GM19351 (cell line): ENCODE measurements around the gene MAGI3.
"Not testable (repeated sequence)": the region's sequence is repeated elsewhere in the genome, so short reads cannot be mapped to it uniquely, and the experiment has no call there.

ENCODE experiments used
- ATAC-seq: cut with Tn5 transposase; IDR thresholded peaks from one replicate; pipeline ENCODE4 v1.9.1; 2021; ENCODE audit warnings: mild to moderate bottlenecking, moderate library complexity; ENCODE audit not compliant: unreplicated experiment

MAGI3 gene

DNA sequence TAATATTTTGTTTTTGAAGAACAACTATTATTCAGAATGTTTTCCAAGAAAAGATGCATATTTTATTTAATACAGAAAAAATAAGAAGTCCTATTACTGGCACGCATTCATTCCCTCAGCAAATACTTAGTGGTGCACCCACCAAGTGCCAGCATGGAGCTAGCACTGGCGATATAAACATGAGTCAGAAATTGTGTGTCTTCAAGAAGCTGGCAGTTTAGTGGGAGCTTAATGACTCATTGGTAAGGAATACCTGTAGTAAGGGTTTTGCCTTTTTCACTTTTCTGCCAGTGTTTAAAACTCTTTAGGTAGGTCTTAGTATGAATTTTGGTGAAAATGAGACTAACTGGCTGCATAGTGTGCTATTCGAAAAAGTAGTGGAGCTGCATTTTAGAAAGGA is 6.3 kb downstream of the MAGI3 start:
- no peak for ATAC-seq

GRCh38 chr1:113399062-113399583 is 8.8 kb downstream of the MAGI3 start:
- ATAC-seq, result no peak

DNA sequence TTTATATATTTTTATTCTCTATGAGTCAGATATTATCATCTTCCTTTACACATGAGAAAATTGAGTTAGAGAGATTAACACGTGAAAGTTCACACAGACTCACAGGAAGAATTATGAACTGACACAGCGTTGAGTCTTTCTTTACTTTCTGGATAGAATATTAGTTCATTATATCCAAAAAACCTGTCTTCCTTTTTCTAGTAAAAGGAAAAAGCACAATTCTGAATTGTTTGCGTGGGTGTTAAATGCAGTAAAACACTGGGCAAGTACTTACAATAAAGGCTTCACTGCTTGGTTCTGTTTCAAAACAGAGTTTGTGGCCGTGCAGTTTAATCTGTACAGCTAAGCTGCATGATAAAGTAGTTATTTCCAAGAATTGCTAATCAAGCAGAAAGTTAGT is 10.8 kb downstream of the MAGI3 start:
- no peak for ATAC-seq

DNA sequence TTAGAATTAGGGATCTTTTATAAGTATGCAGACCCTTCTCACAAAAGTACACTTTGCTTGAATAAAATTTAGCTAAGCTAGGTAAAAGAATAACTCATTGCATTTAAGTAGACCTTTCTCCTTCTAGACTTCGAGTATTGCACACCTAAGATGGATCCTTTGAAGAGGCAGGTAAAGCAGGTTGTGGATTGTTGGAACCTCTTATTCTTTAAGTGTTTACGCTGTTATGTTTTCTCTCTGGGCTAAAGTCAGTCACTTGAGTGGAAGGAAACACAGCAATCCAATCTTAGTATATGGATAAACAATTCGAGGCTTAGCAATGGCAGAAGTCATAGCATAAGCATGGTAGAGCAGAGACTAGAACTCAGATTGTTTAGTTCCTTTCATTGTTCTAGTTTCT is 11.4 kb downstream of the MAGI3 start:
- ATAC-seq, result no peak

- no peak for ATAC-seq
Observed at GRCh38 chr1:113403065-113403464, 12.8 kb downstream of the MAGI3 start.

- ATAC-seq, result no peak
Observed at GRCh38 chr1:113405573-113405972, 15.3 kb downstream of the MAGI3 start.

DNA sequence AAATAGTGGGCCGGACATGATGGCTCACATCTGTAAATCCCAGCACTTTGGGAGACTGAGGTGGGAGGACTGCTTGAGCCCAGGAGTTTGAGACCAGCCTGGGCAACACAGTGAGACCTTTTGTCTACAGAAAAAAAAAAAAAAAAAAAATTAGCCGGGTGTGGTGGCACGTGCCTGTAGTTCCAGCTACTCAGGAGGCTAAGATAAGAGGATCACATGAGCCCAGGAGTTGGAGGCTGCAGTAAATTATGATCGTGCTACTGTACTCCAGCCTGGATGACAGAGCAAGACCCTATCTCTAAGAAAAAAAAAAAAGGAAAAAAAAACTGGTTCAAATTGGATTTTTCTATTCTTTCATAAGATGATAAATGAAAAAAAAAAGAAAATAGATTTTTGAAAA is 15.8 kb downstream of the MAGI3 start:
- not testable (repeated sequence) for ATAC-seq

- no peak for ATAC-seq
Observed at GRCh38 chr1:113409363-113409762, 19.0 kb downstream of the MAGI3 start.

GRCh38 chr1:113412020-113412419 is 21.7 kb downstream of the MAGI3 start:
- ATAC-seq, result not testable (repeated sequence)

GRCh38 chr1:113415310-113416070 is 25.2 kb downstream of the MAGI3 start:
- ATAC-seq, result no peak

DNA sequence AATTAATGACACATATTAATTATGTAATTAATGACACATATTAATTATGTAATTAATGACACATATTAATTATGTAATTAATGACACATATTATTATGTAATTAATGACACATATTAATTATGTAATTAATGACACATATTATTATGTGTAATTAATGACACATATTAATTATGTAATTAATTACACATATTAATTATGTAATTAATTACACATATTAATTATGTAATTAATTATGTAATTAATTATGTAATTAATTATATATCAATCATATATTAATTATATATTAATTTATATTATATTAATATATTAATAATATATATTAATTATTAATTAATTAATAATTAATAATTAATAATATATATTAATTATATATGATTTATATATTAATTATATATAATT is 25.8 kb downstream of the MAGI3 start:
- not testable (repeated sequence) for ATAC-seq

GRCh38 chr1:113416496-113416895 is 26.2 kb downstream of the MAGI3 start:
- no peak for ATAC-seq

- no peak for ATAC-seq
Observed at GRCh38 chr1:113422315-113423068, 32.2 kb downstream of the MAGI3 start.

DNA sequence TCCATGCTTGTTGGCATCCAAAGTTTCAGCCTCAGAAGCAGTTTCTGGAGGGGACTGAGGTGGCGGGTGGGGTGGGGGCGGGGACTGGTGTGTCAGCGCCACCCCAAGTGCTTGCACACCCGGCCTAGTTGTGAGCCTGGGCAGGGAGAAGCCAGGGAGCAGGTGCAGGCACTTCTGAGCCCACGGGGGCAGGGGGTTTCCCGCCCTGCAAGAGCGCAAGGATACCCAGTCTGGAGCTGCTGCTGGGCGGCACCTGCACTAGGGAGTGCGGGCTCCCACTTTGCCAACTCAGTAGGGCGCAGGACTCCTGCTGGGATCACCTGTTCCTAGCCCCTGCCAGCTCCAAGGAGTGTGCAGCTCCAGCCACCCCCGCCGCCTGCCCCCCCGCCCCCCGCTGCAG is 33.5 kb downstream of the MAGI3 start:
- ATAC-seq, result no peak

GRCh38 chr1:113429461-113430153 is 39.3 kb downstream of the MAGI3 start:
- no peak for ATAC-seq

DNA sequence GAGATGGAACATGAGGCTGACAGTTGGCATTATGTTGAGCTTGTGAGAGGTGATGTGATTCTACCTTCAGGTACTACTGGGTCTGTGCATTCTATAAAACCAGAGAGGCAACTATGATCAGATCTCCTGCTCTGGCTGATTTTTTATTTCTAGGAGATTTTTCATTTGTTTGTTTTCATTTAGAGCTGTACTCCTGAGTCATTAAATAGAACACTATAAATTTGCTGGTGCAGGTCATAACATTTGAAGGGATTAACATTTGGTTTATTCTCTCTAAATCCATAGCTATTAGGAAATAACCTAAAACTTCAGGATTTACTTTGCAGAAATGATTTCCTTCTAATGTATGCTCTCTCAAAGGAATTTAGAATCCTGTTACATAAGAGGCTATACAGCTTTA is 42.9 kb downstream of the MAGI3 start:
- ATAC-seq, result no peak

DNA sequence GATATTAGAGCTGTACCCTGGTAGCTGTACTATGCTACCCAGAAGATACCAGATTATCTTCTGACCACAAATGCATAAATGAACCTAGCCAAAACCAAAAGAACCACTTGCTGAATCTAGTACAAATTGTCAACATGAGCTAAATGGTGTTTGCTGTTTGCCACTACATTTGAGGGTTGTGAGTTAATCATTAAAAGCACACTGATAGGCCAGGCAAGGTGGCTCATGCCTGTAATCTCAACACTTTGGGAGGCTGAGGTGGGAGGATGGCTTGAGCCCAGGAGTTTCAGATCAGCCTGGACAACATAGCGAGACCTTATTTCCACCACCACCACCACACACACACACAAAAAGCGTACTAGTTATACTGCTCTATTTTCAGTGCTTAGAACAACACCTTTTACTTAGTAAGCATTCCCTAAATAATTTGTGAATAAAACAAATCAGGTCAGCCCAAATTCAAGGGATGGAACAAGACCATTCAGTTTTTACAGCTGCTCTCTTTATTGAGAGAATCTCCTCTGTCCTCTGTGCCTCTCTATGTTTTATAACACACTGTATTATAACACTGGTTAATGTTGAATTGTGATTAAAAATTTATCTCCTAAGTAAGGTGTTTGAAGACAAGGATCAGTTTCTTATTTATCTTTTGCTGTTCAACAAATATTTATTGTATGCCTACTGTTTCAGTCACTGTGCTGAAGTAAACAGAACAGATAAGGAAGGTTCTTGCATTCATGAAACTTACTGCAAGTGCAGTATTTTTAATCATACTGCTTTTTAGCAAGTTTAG is 44.0 kb downstream of the MAGI3 start:
- ATAC-seq, result no peak

DNA sequence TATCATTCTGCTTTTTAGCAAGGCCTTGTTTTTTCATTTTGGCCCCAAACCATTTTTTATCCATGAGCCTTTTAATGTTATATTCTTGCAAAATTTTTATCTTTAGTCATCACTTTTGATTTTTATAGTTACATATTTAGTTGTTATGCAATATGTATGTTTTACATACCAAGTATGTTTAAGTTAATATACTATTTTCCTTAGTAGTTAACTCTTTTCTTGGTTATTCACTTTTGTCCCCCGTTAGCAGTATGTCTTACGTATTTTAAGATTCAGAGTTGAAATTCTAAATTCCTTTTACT is 44.5 kb downstream of the MAGI3 start:
- no peak for ATAC-seq

DNA sequence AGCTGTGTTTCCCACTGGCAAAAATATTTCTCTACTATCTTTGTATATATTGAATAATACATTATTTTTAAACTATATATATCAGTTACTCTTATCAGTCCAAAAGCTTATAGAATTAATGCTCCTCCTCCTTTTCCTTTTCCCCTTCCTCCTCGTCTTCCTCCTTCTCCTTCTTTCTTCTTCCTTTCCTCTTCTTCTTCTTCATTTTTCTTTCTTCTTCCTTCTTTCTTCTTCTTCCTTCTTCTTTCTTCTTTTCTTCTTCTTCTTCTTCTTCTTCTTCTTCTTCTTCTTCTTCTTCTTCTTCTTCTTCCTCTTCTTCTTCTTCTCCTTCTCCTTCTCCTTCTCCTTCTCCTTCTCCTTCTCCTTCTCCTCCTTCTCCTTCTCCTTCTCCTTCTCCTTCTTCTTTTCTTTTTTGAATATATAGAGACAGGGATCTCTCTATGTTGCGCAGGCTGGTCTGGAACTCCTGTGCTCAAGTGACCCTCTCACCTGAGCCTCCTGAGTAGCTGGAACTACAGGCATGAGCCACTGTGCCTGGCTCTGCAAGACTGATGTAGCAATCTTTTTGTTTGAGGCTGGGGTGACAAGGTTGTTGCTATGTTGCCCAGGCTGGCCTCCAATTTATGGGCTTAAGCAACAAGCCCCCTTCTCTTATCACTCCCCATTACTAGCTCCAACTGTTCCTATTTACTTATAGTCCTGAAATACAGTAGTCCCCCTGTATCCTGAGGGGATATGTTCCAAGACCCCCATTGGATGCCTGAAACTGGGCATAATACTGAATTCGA is 47.4 kb downstream of the MAGI3 start:
- no peak for ATAC-seq
